ENCODE results near the gene CDK1. TPM values are rescaled to one million over a fixed set of nuclear protein-coding genes. Genes with fewer than 3 reads are reported as not detected.

CDK1 gene
- total RNA-seq (2021; fragmentation: NEBNext Ultra II Directional; extraction: Animal tissue kit (Norgen Biotek cat#: 25700)) (98.8 and 111 TPM in 2 replicates), polyA plus RNA-seq (2011; rRNA removed) (15.1 and 29.4 TPM in 2 replicates), polyA minus RNA-seq (2011; rRNA and poly(A)+ RNA removed) (18.4 and 28.0 TPM in 2 replicates)
- 47.5 TPM for polyA plus RNA-seq (2011; cell fraction: cytosol; rRNA removed)
- 13.0 TPM for polyA plus RNA-seq (2011; cell fraction: nucleus; rRNA removed)
- polyA plus RNA-seq (2012, experiment 1 of 2) = 32.5 to 64.9 TPM (median 36.1 TPM) in 4 replicates
- polyA plus RNA-seq (2012, experiment 2 of 2) = 13.2 TPM
- polyA plus RNA-seq (2013, experiment 1 of 2) = 69.2 TPM
- polyA plus RNA-seq (2013, experiment 2 of 2) = 69.7 TPM
- 18.0 TPM for polyA minus RNA-seq (2011; cell fraction: cytosol; rRNA and poly(A)+ RNA removed)
- 31.8 TPM for polyA minus RNA-seq (2011; cell fraction: nucleus; rRNA and poly(A)+ RNA removed)
- long read RNA-seq, experiment 1, partial matches to known transcripts = 41 of 166 reads
- long read RNA-seq, experiment 1, other reads (novel, unspliced or antisense) = 122 of 166 reads
- long read RNA-seq, experiment 2, transcript CDK1-203 (8 exons, 1,913 nt) = major isoform, 313 of 377 reads
- long read RNA-seq, experiment 2, transcript CDK1-201 (7 exons, 1,733 nt) = minor isoform, 6 of 377 reads
- long read RNA-seq, experiment 2, partial matches to known transcripts = 16 of 377 reads
- long read RNA-seq, experiment 2, other reads (novel, unspliced or antisense) = 42 of 377 reads

DNA sequence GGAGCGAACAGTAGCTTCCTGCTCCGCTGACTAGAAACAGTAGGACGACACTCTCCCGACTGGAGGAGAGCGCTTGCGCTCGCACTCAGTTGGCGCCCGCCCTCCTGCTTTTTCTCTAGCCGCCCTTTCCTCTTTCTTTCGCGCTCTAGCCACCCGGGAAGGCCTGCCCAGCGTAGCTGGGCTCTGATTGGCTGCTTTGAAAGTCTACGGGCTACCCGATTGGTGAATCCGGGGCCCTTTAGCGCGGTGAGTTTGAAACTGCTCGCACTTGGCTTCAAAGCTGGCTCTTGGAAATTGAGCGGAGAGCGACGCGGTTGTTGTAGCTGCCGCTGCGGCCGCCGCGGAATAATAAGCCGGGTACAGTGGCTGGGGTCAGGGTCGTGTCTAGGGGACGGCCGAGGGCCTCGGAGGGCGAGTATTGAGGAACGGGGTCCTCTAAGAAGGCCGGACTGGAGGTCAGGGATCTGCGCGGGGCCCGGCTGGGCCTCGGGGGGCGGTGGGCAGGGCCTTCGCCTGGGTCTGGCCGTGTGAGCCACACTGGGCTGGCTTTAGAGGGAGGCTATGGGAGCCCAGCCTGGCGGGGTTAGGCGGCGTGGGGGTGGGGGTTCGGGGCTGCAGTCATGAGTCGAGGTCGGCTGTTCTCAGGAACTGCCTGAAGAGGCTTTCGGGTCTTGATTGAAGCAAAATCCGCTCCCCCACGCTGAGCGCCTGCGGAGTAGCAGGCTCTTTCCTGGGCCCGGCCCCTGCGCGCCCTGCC lies at the start of gene CDK1:
CDK1 (plus strand) TSS at position 265 of the 757 bp plus-strand sequence. CDS start 1,688 bp downstream, outside the sequence.
- Histone ChIP-seq H3K27ac (ENCODE audit: low read depth, low read length) (peak within 1 kb of the TSS; percentile 89), H3K79me1 (ENCODE audit: low read depth, low read length) (no peaks in the 10 kb centered on the region), H3K23ac (ENCODE audit: insufficient read length) (no peak within 1 kb of the TSS), H2BK120ac (replicated peaks; ENCODE audit: low read depth, low read length) (no peak within 1 kb of the TSS), H3K9ac (replicated peaks in 1 of 4; ENCODE audit: extremely low read depth in 1 of 4, low read depth in 3 of 4, low read length in 3 of 4) (peak within 1 kb of the TSS; percentile 84 to 94 (median 88)), H3K14ac (ENCODE audit: insufficient read length) (no peak within 1 kb of the TSS), H3K27me3 (replicated peaks in 1 of 4; ENCODE audit: control insufficient read depth in 3 of 4, extremely low read depth in 1 of 4, insufficient read depth in 3 of 4, low read length in 3 of 4) (no peaks in the 10 kb centered on the region), H3K4me2 (ENCODE audit: insufficient read depth in 1 of 2, low read depth in 2 of 2, low read length in 2 of 2) (peak within 1 kb of the TSS; percentile 61 to 69), H3K23me2 (ENCODE audit: low read depth, low read length) (no peaks in the 10 kb centered on the region), H4K91ac (replicated peaks; ENCODE audit: insufficient read length, low read length) (peak within 1 kb of the TSS; percentile 51), H3K79me2 (ENCODE audit: control insufficient read depth in 1 of 2, insufficient read depth in 2 of 2, low read length in 2 of 2) (peaks cover 19 to 48% of the 10 kb centered on the region in 2 experiments; a peak in 3 of 4 replicates), H3K18ac (ENCODE audit: extremely low read depth, low read length) (peak within 1 kb of the TSS; percentile 88; the same call in 1 of the 2 replicates), H2BK12ac (ENCODE audit: low read depth, low read length) (no peak within 1 kb of the TSS), H3K4ac (replicated peaks; ENCODE audit: insufficient read length, low read depth, low read length) (no peak within 1 kb of the TSS), H3K4me1 (replicated peaks in 1 of 4; ENCODE audit: control insufficient read depth in 3 of 4, insufficient read depth in 4 of 4, low read length in 3 of 4) (peaks cover 0 to 8% (median under 1%) of the 10 kb centered on the region in 4 experiments; a peak in 2 of 7 replicates), H4K20me1 (replicated peaks in 1 of 2; ENCODE audit: control insufficient read depth in 1 of 2, insufficient read depth in 2 of 2, low read length in 2 of 2) (peaks cover 2 to 6% of the 10 kb centered on the region in 2 experiments), H3K9me3 (ENCODE audit: insufficient read depth in 2 of 2, low read depth in 1 of 2, low read length in 1 of 2) (no peaks in the 10 kb centered on the region), H2BK20ac (ENCODE audit: low read length) (no peak within 1 kb of the TSS), H2AFZ (ENCODE audit: low read length) (peak within 1 kb of the TSS; percentile 97), H3K56ac (replicated peaks; ENCODE audit: insufficient read length, low read depth, low read length) (peak within 1 kb of the TSS; percentile 94), H4K8ac (ENCODE audit: extremely low read depth, insufficient read depth, low read length) (peak within 1 kb of the TSS; percentile 77; the same call in 1 of the 2 replicates), H3K36me3 (ENCODE audit: control insufficient read depth in 2 of 4, insufficient read depth in 4 of 4, low read length in 3 of 4) (peaks cover 0 to 33% (median 4%) of the 10 kb centered on the region in 4 experiments; a peak in 5 of 8 replicates), H3K4me3 (ENCODE audit: extremely low read depth in 1 of 4, insufficient read depth in 2 of 4, low read depth in 3 of 4, low read length in 4 of 4) (peak within 1 kb of the TSS; percentile 80 to 99 (median 82)), H2BK15ac (ENCODE audit: low read length) (no peak within 1 kb of the TSS), H2BK5ac (ENCODE audit: low read depth, low read length) (peak within 1 kb of the TSS; percentile 83; the same call in 1 of the 2 replicates), H4K5ac (ENCODE audit: insufficient read length, low read depth, low read length) (peak within 1 kb of the TSS; percentile 50), H2AK5ac (ENCODE audit: low read depth, low read length) (no peak within 1 kb of the TSS)
- FAIRE-seq = peak; percentile 88
- POLR2A ChIA-PET (ENCODE audit: partially characterized antibody) = interaction anchor here (0.6 to 3.7 kb wide), 15 partner anchors 10 to 907 kb away, joined by 3 to 24 read pairs (median 4); no protein-coding TSS in a partner anchor
- DNase-seq (ENCODE audit: low read depth in 1 of 2, low spot score in 2 of 2) = peak; percentile 93 to 94
- WGBS, 2 experiments (ENCODE audit: extremely low coverage in 1 of 2, insufficient coverage in 1 of 2, insufficient read length in 1 of 2, insufficient replicate concordance in 2 of 2, low coverage in 1 of 2, low lambda C conversion rate in 2 of 2, missing lambda C conversion rate in 1 of 2) = 0% methylated on average over 45 of the region's 58 CpGs; no CpG with 5 or more reads in 1 of the 2 experiments
- CTCF ChIA-PET (ENCODE audit: partially characterized antibody) = interaction anchor here (0.7 to 1.9 kb wide), 3 partner anchors 10 to 325 kb away, joined by 3 to 6 read pairs (median 3); no protein-coding TSS in a partner anchor
- TF ChIP-seq EP300 (IDR thresholded peaks at IDR 0.05; ENCODE audit: borderline replicate concordance in 1 of 2, low read depth in 2 of 2, low read length in 2 of 2) (no peak), SP1 (IDR thresholded peaks at IDR 0.05; ENCODE audit: low read depth, low read length) (peak; percentile 79)

Measured in H1 (cell line).